GM23338 (cell line): ENCODE data around the gene GRP. TPM values are rescaled to one million over a fixed set of nuclear protein-coding genes. Genes with fewer than 3 reads are reported as not detected.

Source experiments
- ATAC-seq: fragments of 200-7000 bp; cut with Tn5 transposase; 3 replicates; pipeline ENCODE4 v1.9.1; 2020
- DNase-seq: peaks from one replicate; pipeline ENCODE4 v3.0.0-alpha.2; 2015; ENCODE audit warnings: low spot score
- H2AFZ ChIP-seq: fragments of 200-600 bp; sonication (generic); 2 replicates; pipeline ENCODE4 v1.8.0; 2016; ENCODE audit warnings: antibody characterized with exemption, mild to moderate bottlenecking, moderate library complexity
- H3F3A ChIP-seq: fragments of 200-600 bp; sonication (generic); replicated peaks from 2 replicates; pipeline ENCODE4 v1.8.0; 2017; ENCODE audit warnings: antibody characterized with exemption, mixed run types, low read depth
- H3K27ac ChIP-seq: fragments of 200-600 bp; sonication (generic); 2 replicates; pipeline ENCODE4 v1.6.1; 2016; ENCODE audit warnings: low read depth
- H3K27me3 ChIP-seq: fragments of 200-600 bp; sonication (generic); 2 replicates; pipeline ENCODE4 v1.8.0; 2016; ENCODE audit warnings: mild to moderate bottlenecking, mixed run types, moderate library complexity; ENCODE audit not compliant: insufficient read depth
- H3K36me3 ChIP-seq: fragments of 200-600 bp; sonication (generic); 2 replicates; pipeline ENCODE4 v1.8.0; 2016; ENCODE audit warnings: mild to moderate bottlenecking; ENCODE audit not compliant: insufficient read depth
- H3K4me1 ChIP-seq: fragments of 200-600 bp; sonication (generic); 2 replicates; pipeline ENCODE4 v1.8.0; 2016; ENCODE audit warnings: mild to moderate bottlenecking, moderate library complexity; ENCODE audit not compliant: insufficient read depth
- H3K4me2 ChIP-seq: fragments of 200-600 bp; sonication (generic); 2 replicates; pipeline ENCODE4 v1.7.1; 2017; ENCODE audit warnings: mixed run types
- H3K4me3 ChIP-seq: fragments of 200-600 bp; sonication (generic); 2 replicates; pipeline ENCODE4 v1.6.1; 2016; ENCODE audit warnings: mixed run types
- H3K79me2 ChIP-seq: fragments of 200-600 bp; sonication (generic); replicated peaks from 2 replicates; pipeline ENCODE4 v1.8.0; 2017; ENCODE audit warnings: mild to moderate bottlenecking; ENCODE audit not compliant: insufficient read depth
- H3K9me2 ChIP-seq: fragments of 200-600 bp; sonication (generic); 2 replicates; pipeline ENCODE4 v1.8.0; 2017; ENCODE audit not compliant: insufficient read depth
- H4K20me1 ChIP-seq: fragments of 200-600 bp; sonication (generic); replicated peaks from 2 replicates; pipeline ENCODE4 v1.8.0; 2017; ENCODE audit warnings: mild to moderate bottlenecking; ENCODE audit not compliant: insufficient read depth
- H3K27ac Mint-ChIP-seq: 2 replicates; pipeline ENCODE4 v1.8.0; 2020; ENCODE audit warnings: inconsistent platforms, mild to moderate bottlenecking, moderate library complexity, mixed read lengths
- H3K27me3 Mint-ChIP-seq: 3 replicates; pipeline ENCODE4 v1.8.0; 2022; ENCODE audit warnings: low read depth, mild to moderate bottlenecking, moderate library complexity, mixed read lengths, inconsistent platforms; ENCODE audit not compliant: insufficient read depth, poor library complexity
- H3K36me3 Mint-ChIP-seq: 3 replicates; pipeline ENCODE4 v1.8.0; 2021; ENCODE audit warnings: low read depth, mild to moderate bottlenecking, inconsistent platforms, moderate library complexity, mixed read lengths
- H3K4me1 Mint-ChIP-seq: 3 replicates; pipeline ENCODE4 v1.8.0; 2020; ENCODE audit warnings: mild to moderate bottlenecking, inconsistent platforms, mixed read lengths
- H3K4me3 Mint-ChIP-seq: 3 replicates; pipeline ENCODE4 v1.8.0; 2021; ENCODE audit warnings: moderate library complexity, mild to moderate bottlenecking, inconsistent platforms, mixed read lengths
- H3K9me3 Mint-ChIP-seq: 3 replicates; pipeline ENCODE4 v1.8.0; 2020; ENCODE audit warnings: moderate library complexity, mild to moderate bottlenecking, inconsistent platforms, mixed read lengths
- CREB1 ChIP-seq: fragments of 250-450 bp; sonication (Bioruptor Pico); IDR thresholded peaks from 2 replicates; pipeline ENCODE4 v1.5.0; 2020; ENCODE audit warnings: low read depth, mild to moderate bottlenecking, moderate library complexity
- EZH2 ChIP-seq: fragments of 200-600 bp; sonication (generic); IDR thresholded peaks from one replicate; pipeline ENCODE4 v1.8.0; 2017; ENCODE audit warnings: antibody characterized with exemption, mild to moderate bottlenecking, low read depth; ENCODE audit not compliant: unreplicated experiment
- EZH2phosphoT487 ChIP-seq: fragments of 200-600 bp; sonication (generic); IDR thresholded peaks from one replicate; pipeline ENCODE4 v1.8.1; 2018; ENCODE audit warnings: antibody characterized with exemption; ENCODE audit not compliant: unreplicated experiment
- JUNB ChIP-seq: IDR thresholded peaks from one replicate; pipeline ENCODE4 v1.6.1; 2016; ENCODE audit warnings: antibody characterized with exemption; ENCODE audit not compliant: unreplicated experiment
- NANOG ChIP-seq: IDR thresholded peaks from 2 replicates; pipeline ENCODE4 v1.6.1; 2016; ENCODE audit warnings: antibody characterized with exemption, borderline replicate concordance
- POLR2AphosphoS5 ChIP-seq: IDR thresholded peaks from 2 replicates; pipeline ENCODE4 v1.6.1; 2016; ENCODE audit warnings: antibody characterized with exemption, low read depth
- STAT1 ChIP-seq: IDR thresholded peaks from one replicate; pipeline ENCODE4 v1.6.1; 2016; ENCODE audit warnings: antibody characterized with exemption; ENCODE audit not compliant: unreplicated experiment
- ZNF114 ChIP-seq: fragments of 250-450 bp; sonication (Bioruptor Pico); IDR thresholded peaks from 2 replicates; pipeline ENCODE4 v1.5.0; 2020; ENCODE audit warnings: mild to moderate bottlenecking, moderate library complexity
- ZNF331 ChIP-seq: fragments of 250-450 bp; sonication (Bioruptor Pico); IDR thresholded peaks from 2 replicates; pipeline ENCODE4 v1.5.0; 2020; ENCODE audit warnings: low read depth, mild to moderate bottlenecking, moderate library complexity
- polyA plus RNA-seq: library from polyadenylated mRNA; unstranded; fragments of >200 nt; fragmentation: Nextera tagmentation; extraction: Ambion mirVana; gene quantifications from 2 replicates; pipeline ENCODE4 v1.2.1, GENCODE V29; 2016
- total RNA-seq: library from RNA; depleted of rRNA; stranded (reverse); fragments of >200 nt; shearing (Covaris generic); gene quantifications from 2 replicates; pipeline ENCODE4 v1.2.3, GENCODE V29; 2014
- TF ChIP-seq, protein P1 (sequence below): fragments of 250-450 bp; sonication (Bioruptor Pico); IDR thresholded peaks from 2 replicates; pipeline ENCODE4 v1.5.0; 2020; ENCODE audit warnings: mild to moderate bottlenecking, moderate library complexity
- TF ChIP-seq, protein P2 (sequence below): IDR thresholded peaks from one replicate; pipeline ENCODE4 v1.6.1; 2018; ENCODE audit warnings: antibody characterized with exemption; ENCODE audit not compliant: unreplicated experiment
- TF ChIP-seq, protein P3 (sequence below): IDR thresholded peaks from 2 replicates; pipeline ENCODE4 v1.6.1; 2016; ENCODE audit warnings: antibody characterized with exemption

The GRP gene
- total and polyA plus RNA-seq, 2 experiments from 2014 or later, result not detected

DNA sequence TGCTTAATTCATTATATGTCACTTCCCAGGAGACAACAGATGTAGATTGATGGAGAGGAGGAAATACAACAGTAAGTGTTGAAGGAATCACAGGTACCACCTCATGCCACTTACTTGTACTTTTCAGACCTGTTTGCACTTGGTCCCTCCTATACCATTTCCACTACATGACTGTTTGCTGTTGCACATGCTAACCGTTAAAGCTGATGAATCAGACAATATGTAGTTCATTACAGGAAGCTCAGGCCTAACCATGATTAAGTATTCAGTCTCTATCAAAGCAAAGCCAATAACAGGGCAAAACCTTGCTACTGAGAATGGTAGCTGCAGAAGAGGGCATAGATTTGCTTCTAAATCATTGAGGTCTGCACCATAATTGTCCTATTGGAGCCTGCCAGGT lies 30.2 kb upstream of the GRP start:
- no peak overlapping the region for H3K27ac ChIP-seq
- no peak for TF ChIP-seq EZH2phosphoT487
- no peak for TF ChIP-seq CREB1
- TF ChIP-seq, protein P1, sequence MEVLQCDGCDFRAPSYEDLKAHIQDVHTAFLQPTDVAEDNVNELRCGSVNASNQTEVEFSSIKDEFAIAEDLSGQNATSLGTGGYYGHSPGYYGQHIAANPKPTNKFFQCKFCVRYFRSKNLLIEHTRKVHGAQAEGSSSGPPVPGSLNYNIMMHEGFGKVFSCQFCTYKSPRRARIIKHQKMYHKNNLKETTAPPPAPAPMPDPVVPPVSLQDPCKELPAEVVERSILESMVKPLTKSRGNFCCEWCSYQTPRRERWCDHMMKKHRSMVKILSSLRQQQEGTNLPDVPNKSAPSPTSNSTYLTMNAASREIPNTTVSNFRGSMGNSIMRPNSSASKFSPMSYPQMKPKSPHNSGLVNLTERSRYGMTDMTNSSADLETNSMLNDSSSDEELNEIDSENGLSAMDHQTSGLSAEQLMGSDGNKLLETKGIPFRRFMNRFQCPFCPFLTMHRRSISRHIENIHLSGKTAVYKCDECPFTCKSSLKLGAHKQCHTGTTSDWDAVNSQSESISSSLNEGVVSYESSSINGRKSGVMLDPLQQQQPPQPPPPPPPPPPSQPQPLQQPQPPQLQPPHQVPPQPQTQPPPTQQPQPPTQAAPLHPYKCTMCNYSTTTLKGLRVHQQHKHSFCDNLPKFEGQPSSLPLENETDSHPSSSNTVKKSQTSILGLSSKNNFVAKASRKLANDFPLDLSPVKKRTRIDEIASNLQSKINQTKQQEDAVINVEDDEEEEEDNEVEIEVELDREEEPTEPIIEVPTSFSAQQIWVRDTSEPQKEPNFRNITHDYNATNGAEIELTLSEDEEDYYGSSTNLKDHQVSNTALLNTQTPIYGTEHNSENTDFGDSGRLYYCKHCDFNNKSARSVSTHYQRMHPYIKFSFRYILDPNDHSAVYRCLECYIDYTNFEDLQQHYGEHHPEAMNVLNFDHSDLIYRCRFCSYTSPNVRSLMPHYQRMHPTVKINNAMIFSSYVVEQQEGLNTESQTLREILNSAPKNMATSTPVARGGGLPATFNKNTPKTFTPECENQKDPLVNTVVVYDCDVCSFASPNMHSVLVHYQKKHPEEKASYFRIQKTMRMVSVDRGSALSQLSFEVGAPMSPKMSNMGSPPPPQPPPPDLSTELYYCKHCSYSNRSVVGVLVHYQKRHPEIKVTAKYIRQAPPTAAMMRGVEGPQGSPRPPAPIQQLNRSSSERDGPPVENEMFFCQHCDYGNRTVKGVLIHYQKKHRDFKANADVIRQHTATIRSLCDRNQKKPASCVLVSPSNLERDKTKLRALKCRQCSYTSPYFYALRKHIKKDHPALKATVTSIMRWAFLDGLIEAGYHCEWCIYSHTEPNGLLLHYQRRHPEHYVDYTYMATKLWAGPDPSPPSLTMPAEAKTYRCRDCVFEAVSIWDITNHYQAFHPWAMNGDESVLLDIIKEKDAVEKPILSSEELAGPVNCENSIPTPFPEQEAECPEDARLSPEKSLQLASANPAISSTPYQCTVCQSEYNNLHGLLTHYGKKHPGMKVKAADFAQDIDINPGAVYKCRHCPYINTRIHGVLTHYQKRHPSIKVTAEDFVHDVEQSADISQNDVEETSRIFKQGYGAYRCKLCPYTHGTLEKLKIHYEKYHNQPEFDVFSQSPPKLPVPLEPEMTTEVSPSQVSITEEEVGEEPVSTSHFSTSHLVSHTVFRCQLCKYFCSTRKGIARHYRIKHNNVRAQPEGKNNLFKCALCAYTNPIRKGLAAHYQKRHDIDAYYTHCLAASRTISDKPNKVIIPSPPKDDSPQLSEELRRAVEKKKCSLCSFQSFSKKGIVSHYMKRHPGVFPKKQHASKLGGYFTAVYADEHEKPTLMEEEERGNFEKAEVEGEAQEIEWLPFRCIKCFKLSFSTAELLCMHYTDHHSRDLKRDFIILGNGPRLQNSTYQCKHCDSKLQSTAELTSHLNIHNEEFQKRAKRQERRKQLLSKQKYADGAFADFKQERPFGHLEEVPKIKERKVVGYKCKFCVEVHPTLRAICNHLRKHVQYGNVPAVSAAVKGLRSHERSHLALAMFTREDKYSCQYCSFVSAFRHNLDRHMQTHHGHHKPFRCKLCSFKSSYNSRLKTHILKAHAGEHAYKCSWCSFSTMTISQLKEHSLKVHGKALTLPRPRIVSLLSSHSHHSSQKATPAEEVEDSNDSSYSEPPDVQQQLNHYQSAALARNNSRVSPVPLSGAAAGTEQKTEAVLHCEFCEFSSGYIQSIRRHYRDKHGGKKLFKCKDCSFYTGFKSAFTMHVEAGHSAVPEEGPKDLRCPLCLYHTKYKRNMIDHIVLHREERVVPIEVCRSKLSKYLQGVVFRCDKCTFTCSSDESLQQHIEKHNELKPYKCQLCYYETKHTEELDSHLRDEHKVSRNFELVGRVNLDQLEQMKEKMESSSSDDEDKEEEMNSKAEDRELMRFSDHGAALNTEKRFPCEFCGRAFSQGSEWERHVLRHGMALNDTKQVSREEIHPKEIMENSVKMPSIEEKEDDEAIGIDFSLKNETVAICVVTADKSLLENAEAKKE (CRISPR knock-in tag), result no peak
- no peak for TF ChIP-seq ZNF114 (CRISPR knock-in tag)
- no peak for TF ChIP-seq EZH2
- no peak for TF ChIP-seq NANOG
- no peak for TF ChIP-seq POLR2AphosphoS5
- TF ChIP-seq, protein P2, sequence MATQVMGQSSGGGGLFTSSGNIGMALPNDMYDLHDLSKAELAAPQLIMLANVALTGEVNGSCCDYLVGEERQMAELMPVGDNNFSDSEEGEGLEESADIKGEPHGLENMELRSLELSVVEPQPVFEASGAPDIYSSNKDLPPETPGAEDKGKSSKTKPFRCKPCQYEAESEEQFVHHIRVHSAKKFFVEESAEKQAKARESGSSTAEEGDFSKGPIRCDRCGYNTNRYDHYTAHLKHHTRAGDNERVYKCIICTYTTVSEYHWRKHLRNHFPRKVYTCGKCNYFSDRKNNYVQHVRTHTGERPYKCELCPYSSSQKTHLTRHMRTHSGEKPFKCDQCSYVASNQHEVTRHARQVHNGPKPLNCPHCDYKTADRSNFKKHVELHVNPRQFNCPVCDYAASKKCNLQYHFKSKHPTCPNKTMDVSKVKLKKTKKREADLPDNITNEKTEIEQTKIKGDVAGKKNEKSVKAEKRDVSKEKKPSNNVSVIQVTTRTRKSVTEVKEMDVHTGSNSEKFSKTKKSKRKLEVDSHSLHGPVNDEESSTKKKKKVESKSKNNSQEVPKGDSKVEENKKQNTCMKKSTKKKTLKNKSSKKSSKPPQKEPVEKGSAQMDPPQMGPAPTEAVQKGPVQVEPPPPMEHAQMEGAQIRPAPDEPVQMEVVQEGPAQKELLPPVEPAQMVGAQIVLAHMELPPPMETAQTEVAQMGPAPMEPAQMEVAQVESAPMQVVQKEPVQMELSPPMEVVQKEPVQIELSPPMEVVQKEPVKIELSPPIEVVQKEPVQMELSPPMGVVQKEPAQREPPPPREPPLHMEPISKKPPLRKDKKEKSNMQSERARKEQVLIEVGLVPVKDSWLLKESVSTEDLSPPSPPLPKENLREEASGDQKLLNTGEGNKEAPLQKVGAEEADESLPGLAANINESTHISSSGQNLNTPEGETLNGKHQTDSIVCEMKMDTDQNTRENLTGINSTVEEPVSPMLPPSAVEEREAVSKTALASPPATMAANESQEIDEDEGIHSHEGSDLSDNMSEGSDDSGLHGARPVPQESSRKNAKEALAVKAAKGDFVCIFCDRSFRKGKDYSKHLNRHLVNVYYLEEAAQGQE, result no peak
- TF ChIP-seq ZNF331 (CRISPR knock-in tag), result no peak
- TF ChIP-seq STAT1, result no peak
- TF ChIP-seq, protein P3, sequence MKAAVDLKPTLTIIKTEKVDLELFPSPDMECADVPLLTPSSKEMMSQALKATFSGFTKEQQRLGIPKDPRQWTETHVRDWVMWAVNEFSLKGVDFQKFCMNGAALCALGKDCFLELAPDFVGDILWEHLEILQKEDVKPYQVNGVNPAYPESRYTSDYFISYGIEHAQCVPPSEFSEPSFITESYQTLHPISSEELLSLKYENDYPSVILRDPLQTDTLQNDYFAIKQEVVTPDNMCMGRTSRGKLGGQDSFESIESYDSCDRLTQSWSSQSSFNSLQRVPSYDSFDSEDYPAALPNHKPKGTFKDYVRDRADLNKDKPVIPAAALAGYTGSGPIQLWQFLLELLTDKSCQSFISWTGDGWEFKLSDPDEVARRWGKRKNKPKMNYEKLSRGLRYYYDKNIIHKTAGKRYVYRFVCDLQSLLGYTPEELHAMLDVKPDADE, result no peak
- TF ChIP-seq JUNB, result no peak
- Mint-ChIP-seq H3K36me3 (no peaks in the 10 kb centered on the region), H3K27ac (no peak overlapping the region), H3K27me3 (no peaks in the 10 kb centered on the region), H3K4me1 (no peaks in the 10 kb centered on the region), H3K9me3 (peaks cover 3% of the 10 kb centered on the region; the same call in 2 of the 3 replicates), H3K4me3 (no peak overlapping the region)
- no peaks in the 10 kb centered on the region for H4K20me1 ChIP-seq
- H3K9me2 ChIP-seq, result 0 out of 2 replicates have a peak, but pooled peaks cover 19% of the 10 kb centered on the region
- H2AFZ ChIP-seq, result no peak overlapping the region; the same call in 1 of the 2 replicates
- ATAC-seq (no peak), DNase-seq (no peak)
- H3K79me2 ChIP-seq, result no peaks in the 10 kb centered on the region
- H3F3A ChIP-seq, result no peaks in the 10 kb centered on the region
- no peaks in the 10 kb centered on the region for H3K27me3 ChIP-seq
- no peak overlapping the region for H3K4me3 ChIP-seq
- no peaks in the 10 kb centered on the region for H3K4me1 ChIP-seq
- no peak overlapping the region for H3K4me2 ChIP-seq
- no peaks in the 10 kb centered on the region for H3K36me3 ChIP-seq
